ENCODE results near the gene ENDOV. TPM values are rescaled to one million over a fixed set of nuclear protein-coding genes. Genes with fewer than 3 reads are reported as not detected.

Gene ENDOV
- total and polyA plus RNA-seq, 2 of the 13 experiments (the other 11 are each of a cell fraction or from before 2014, with no cell fraction given): 15.1 to 17.1 TPM

- no peak for TF ChIP-seq ZNF577 (CRISPR knock-in tag; IDR thresholded peaks at IDR 0.05; ENCODE audit: borderline replicate concordance, low read depth)
- peak; percentile 55; the same call in 1 of the 2 replicates for TF ChIP-seq ZNF691 (CRISPR knock-in tag; IDR thresholded peaks at IDR 0.05; ENCODE audit: borderline replicate concordance, low read depth)
- TF ChIP-seq ZNF7 (CRISPR knock-in tag; IDR thresholded peaks at IDR 0.05): peak; percentile 43; the same call in 1 of the 2 replicates
- 0 out of 2 replicates have a peak, but pooled peaks have one; percentile 51 for TF ChIP-seq MLX (CRISPR knock-in tag; IDR thresholded peaks at IDR 0.05)
- peak; percentile 93 for TF ChIP-seq KLF12 (CRISPR knock-in tag; IDR thresholded peaks at IDR 0.05; ENCODE audit: borderline replicate concordance)
- TF ChIP-seq TCF12 (IDR thresholded peaks at IDR 0.05): no peak
- TF ChIP-seq TCF12 (CRISPR knock-in tag; IDR thresholded peaks at IDR 0.05): peak; percentile 40; the same call in 1 of the 2 replicates
- peak; percentile 84; the same call in 1 of the 2 replicates for TF ChIP-seq ELK4 (CRISPR knock-in tag; IDR thresholded peaks at IDR 0.05; ENCODE audit: borderline replicate concordance)
- no peak for TF ChIP-seq DZIP1 (CRISPR knock-in tag; IDR thresholded peaks at IDR 0.05)
- TF ChIP-seq NRL (CRISPR knock-in tag; IDR thresholded peaks at IDR 0.05; ENCODE audit: borderline replicate concordance): 0 out of 2 replicates have a peak, but pooled peaks have one; percentile 35
- TF ChIP-seq RFX5 (IDR thresholded peaks at IDR 0.05; ENCODE audit: low read depth, low read length): no peak
- no peak for TF ChIP-seq ZNF121 (CRISPR knock-in tag; IDR thresholded peaks at IDR 0.05)
- peak; percentile 42; the same call in 1 of the 2 replicates for TF ChIP-seq ZNF770 (CRISPR knock-in tag; IDR thresholded peaks at IDR 0.05)
- TF ChIP-seq ZNF235 (CRISPR knock-in tag; IDR thresholded peaks at IDR 0.05; ENCODE audit: borderline replicate concordance): peak; percentile 95; the same call in 1 of the 2 replicates
- TF ChIP-seq CSRNP2 (CRISPR knock-in tag; conservative IDR thresholded peaks at IDR 0.05; ENCODE audit: low read depth): no peak
- TF ChIP-seq ZNF138 (CRISPR knock-in tag; IDR thresholded peaks at IDR 0.05; ENCODE audit: low read depth): peak; percentile 96
- no peak for TF ChIP-seq TCF7L2 (IDR thresholded peaks at IDR 0.05; ENCODE audit: low read depth, low read length)
- no peak for TF ChIP-seq RFX1 (IDR thresholded peaks at IDR 0.05)
- no peak for TF ChIP-seq RBFOX2 (IDR thresholded peaks at IDR 0.05; ENCODE audit: low read depth, low read length)
- no peak for TF ChIP-seq HNRNPK (IDR thresholded peaks at IDR 0.05; ENCODE audit: low read depth, low read length, poor library complexity, severe bottlenecking)
- TF ChIP-seq ZNF143 (CRISPR knock-in tag; IDR thresholded peaks at IDR 0.05): no peak
These were observed 26.2 kb downstream of the ENDOV start (continued) for GRCh38 chr17:80441133-80441578.
